Keratinocyte (primary cell): Measurements from ENCODE around the gene HDGFL1. TPM values are rescaled to one million over a fixed set of nuclear protein-coding genes. Genes with fewer than 3 reads are reported as not detected.

Experiments used
- DNase-seq: peaks from one replicate; pipeline ENCODE4 v3.0.0-alpha.2; 2011; ENCODE audit warnings: low read depth, missing footprints, low spot score
- FAIRE-seq: peaks from 2 replicates; lab custom pipeline; 2011; peaks lifted over from hg19 to GRCh38; lab: Jason Lieb, UNC
- H2AFZ ChIP-seq: 2 replicates; pipeline ENCODE4 v1.6.0; 2012; ENCODE audit warnings: low read length, control low read depth, inconsistent platforms; ENCODE audit not compliant: control insufficient read depth
- H3K27ac ChIP-seq: 2 replicates; pipeline ENCODE4 v1.5.1; 2011; ENCODE audit warnings: low read length; ENCODE audit not compliant: control insufficient read depth, insufficient read depth
- H3K27me3 ChIP-seq: 3 replicates; pipeline ENCODE4 v1.6.0; 2011; ENCODE audit warnings: low read length; ENCODE audit not compliant: control insufficient read depth, insufficient read depth; ENCODE audit errors: extremely low read depth
- H3K36me3 ChIP-seq, 2 experiments: 2 replicates in 1 of 2; 3 replicates in 1 of 2; pipeline ENCODE4 v1.5.1; 2011; ENCODE audit warnings: low read length in 2 of 2, mild to moderate bottlenecking in 1 of 2; ENCODE audit not compliant: control insufficient read depth in 2 of 2, insufficient read depth in 2 of 2; ENCODE audit errors: extremely low read depth in 1 of 2
- H3K4me1 ChIP-seq: 3 replicates; pipeline ENCODE4 v1.5.1; 2011; ENCODE audit warnings: low read length; ENCODE audit not compliant: control insufficient read depth, insufficient read depth; ENCODE audit errors: extremely low read depth
- H3K4me2 ChIP-seq: 3 replicates; pipeline ENCODE4 v1.6.0; 2011; ENCODE audit warnings: low read depth, low read length; ENCODE audit not compliant: control insufficient read depth, insufficient read depth; ENCODE audit errors: extremely low read depth
- H3K4me3 ChIP-seq, 3 experiments: fragments of 200-600 bp in 1 of 3; sonication (generic) in 1 of 3; 2 replicates in 2 of 3; 3 replicates in 1 of 3; pipeline ENCODE4 v1.5.1; 2011 to 2016; ENCODE audit warnings: low read length in 3 of 3, mild to moderate bottlenecking in 3 of 3, control low read depth in 2 of 3, inconsistent platforms in 1 of 3, low read depth in 1 of 3, mixed read lengths in 1 of 3, mixed run types in 1 of 3, moderate library complexity in 1 of 3; ENCODE audit not compliant: control insufficient read depth in 2 of 3, insufficient read depth in 2 of 3; ENCODE audit errors: extremely low read depth in 1 of 3
- H3K79me2 ChIP-seq: 2 replicates; pipeline ENCODE4 v1.6.0; 2012; ENCODE audit warnings: low read length; ENCODE audit not compliant: control insufficient read depth, insufficient read depth
- H3K9ac ChIP-seq: 3 replicates; pipeline ENCODE4 v1.6.0; 2011; ENCODE audit warnings: low read length; ENCODE audit not compliant: control insufficient read depth, insufficient read depth; ENCODE audit errors: extremely low read depth
- H3K9me1 ChIP-seq: 3 replicates; pipeline ENCODE4 v1.6.0; 2011; ENCODE audit warnings: low read length; ENCODE audit not compliant: control insufficient read depth, insufficient read depth; ENCODE audit errors: extremely low read depth
- H3K9me3 ChIP-seq: 2 replicates; pipeline ENCODE4 v1.5.1; 2012; ENCODE audit warnings: low read depth, low read length; ENCODE audit not compliant: control insufficient read depth
- H4K20me1 ChIP-seq: 3 replicates; pipeline ENCODE4 v1.6.0; 2011; ENCODE audit warnings: low read length; ENCODE audit not compliant: control insufficient read depth, insufficient read depth; ENCODE audit errors: extremely low read depth
- EZH2 ChIP-seq: IDR thresholded peaks from one replicate; pipeline ENCODE4 v1.6.1; 2012; ENCODE audit warnings: inconsistent platforms, mild to moderate bottlenecking, low read length, moderate library complexity
- dilution Hi-C: fragments of 300-500 bp; cut with MboI; formaldehyde crosslinking; loops from one replicate; pipeline ENCODE4 v1.7.0; 2020; ENCODE audit warnings: low sequenced_read_pairs; ENCODE audit not compliant: extremely low pct_ligation_motif_present
- polyA plus RNA-seq, 5 experiments: library from polyadenylated mRNA; depleted of rRNA in 3 of 5; stranded (reverse) in 3 of 5; stranded (forward) in 1 of 5; unstranded in 1 of 5; fragments of >200 nt; gene quantifications; 1 replicate in 1 of 5; 2 replicates in 3 of 5; 3 replicates in 1 of 5; pipeline versions ENCODE4 v1.2.1 to v1.2.3, GENCODE V29; 2011 to 2012; ENCODE audit warnings: missing spikeins in 2 of 5, low read depth in 1 of 5, low replicate concordance in 1 of 5
- TF ChIP-seq, protein P1 (sequence below), 3 experiments: IDR thresholded peaks in 1 of 3; conservative IDR thresholded peaks in 1 of 3; optimal IDR thresholded peaks in 1 of 3; 2 replicates in 2 of 3; 3 replicates in 1 of 3; pipeline versions ENCODE3 to v1.5.1; 2011; ENCODE audit warnings: low read length in 3 of 3, mild to moderate bottlenecking in 3 of 3, moderate library complexity in 2 of 3, control low read depth in 1 of 3, inconsistent platforms in 1 of 3; ENCODE audit not compliant: insufficient read depth in 2 of 3; ENCODE audit errors: extremely low read depth in 1 of 3

HDGFL1 gene
- polyA plus RNA-seq, 1 donor (not counting 4 experiments of a cell fraction or from before 2014, with no cell fraction given), result not detected

DNA sequence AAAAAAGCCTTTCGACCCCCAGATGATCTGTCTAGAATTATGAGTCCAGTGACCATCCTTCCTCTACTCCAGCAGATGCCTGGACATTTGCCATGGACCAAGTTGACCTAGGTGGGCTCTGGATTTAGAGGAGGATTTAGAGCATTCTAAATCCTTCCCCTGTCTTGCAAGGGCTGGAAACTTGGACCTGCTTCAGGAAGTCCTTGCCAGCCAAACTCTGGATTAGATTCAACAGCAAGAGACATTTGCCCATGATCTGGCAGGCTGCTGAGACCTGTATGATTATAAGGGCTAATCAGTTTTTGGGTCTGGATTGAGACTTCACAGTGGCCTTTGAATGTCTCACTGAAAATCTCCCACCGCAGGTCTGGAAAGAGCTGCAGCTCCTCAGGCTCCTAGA lies 13.1 kb upstream of the HDGFL1 start:
- H4K20me1 ChIP-seq, result no peaks in the 10 kb centered on the region
- no peaks in the 10 kb centered on the region for H3K4me1 ChIP-seq
- TF ChIP-seq EZH2, result no peak
- TF ChIP-seq, protein P1, sequence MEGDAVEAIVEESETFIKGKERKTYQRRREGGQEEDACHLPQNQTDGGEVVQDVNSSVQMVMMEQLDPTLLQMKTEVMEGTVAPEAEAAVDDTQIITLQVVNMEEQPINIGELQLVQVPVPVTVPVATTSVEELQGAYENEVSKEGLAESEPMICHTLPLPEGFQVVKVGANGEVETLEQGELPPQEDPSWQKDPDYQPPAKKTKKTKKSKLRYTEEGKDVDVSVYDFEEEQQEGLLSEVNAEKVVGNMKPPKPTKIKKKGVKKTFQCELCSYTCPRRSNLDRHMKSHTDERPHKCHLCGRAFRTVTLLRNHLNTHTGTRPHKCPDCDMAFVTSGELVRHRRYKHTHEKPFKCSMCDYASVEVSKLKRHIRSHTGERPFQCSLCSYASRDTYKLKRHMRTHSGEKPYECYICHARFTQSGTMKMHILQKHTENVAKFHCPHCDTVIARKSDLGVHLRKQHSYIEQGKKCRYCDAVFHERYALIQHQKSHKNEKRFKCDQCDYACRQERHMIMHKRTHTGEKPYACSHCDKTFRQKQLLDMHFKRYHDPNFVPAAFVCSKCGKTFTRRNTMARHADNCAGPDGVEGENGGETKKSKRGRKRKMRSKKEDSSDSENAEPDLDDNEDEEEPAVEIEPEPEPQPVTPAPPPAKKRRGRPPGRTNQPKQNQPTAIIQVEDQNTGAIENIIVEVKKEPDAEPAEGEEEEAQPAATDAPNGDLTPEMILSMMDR (optimal IDR thresholded peaks at IDR 0.05 in 1 of 3, IDR thresholded peaks at IDR 0.05 in 1 of 3, conservative IDR thresholded peaks at IDR 0.05 in 1 of 3; ENCODE audit: extremely low read depth in 1 of 3, insufficient read depth in 2 of 3, low read length in 3 of 3), result no peak
- H3K9ac ChIP-seq, result no peak overlapping the region
- no peaks in the 10 kb centered on the region for H3K9me3 ChIP-seq
- H3K4me3 ChIP-seq, result no peak overlapping the region
- H3K36me3 ChIP-seq, result no peaks in the 10 kb centered on the region
- no peak overlapping the region for H2AFZ ChIP-seq
- DNase-seq, result no peak
- FAIRE-seq, result no peak
- no peak overlapping the region for H3K27ac ChIP-seq
- no peak overlapping the region for H3K4me2 ChIP-seq
- dilution Hi-C loops, result no loop called here
- no peaks in the 10 kb centered on the region for H3K9me1 ChIP-seq
- H3K79me2 ChIP-seq, result no peaks in the 10 kb centered on the region
- no peaks in the 10 kb centered on the region for H3K27me3 ChIP-seq

- no peaks in the 10 kb centered on the region for H3K4me1 ChIP-seq
- H3K9me1 ChIP-seq, result no peaks in the 10 kb centered on the region
- dilution Hi-C loops, result no loop called here
- H3K79me2 ChIP-seq, result no peaks in the 10 kb centered on the region
- no peak overlapping the region for H2AFZ ChIP-seq
- no peaks in the 10 kb centered on the region for H4K20me1 ChIP-seq
- no peak overlapping the region for H3K9ac ChIP-seq
- H3K36me3 ChIP-seq, result no peaks in the 10 kb centered on the region
- no peak overlapping the region for H3K4me3 ChIP-seq
- H3K27ac ChIP-seq, result no peak overlapping the region
- no peak overlapping the region for H3K4me2 ChIP-seq
- DNase-seq (no peak), FAIRE-seq (no peak)
- no peak for TF ChIP-seq EZH2
- TF ChIP-seq, protein P1 (optimal IDR thresholded peaks at IDR 0.05 in 1 of 3, IDR thresholded peaks at IDR 0.05 in 1 of 3, conservative IDR thresholded peaks at IDR 0.05 in 1 of 3; ENCODE audit: extremely low read depth in 1 of 3, insufficient read depth in 2 of 3, low read length in 3 of 3), result no peak
- H3K27me3 ChIP-seq, result no peaks in the 10 kb centered on the region
- no peaks in the 10 kb centered on the region for H3K9me3 ChIP-seq
Observed at GRCh38 chr6:22557007-22557406, 12.4 kb upstream of the HDGFL1 start.
